Measurements from ENCODE around the gene GRHPR. TPM values are rescaled to one million over a fixed set of nuclear protein-coding genes. Genes with fewer than 3 reads are reported as not detected.

The GRHPR gene
- total and polyA plus RNA-seq, 2 of the 8 experiments (the other 6 are each of a cell fraction or from before 2014, with no cell fraction given) = 97.0 to 201 TPM

DNA sequence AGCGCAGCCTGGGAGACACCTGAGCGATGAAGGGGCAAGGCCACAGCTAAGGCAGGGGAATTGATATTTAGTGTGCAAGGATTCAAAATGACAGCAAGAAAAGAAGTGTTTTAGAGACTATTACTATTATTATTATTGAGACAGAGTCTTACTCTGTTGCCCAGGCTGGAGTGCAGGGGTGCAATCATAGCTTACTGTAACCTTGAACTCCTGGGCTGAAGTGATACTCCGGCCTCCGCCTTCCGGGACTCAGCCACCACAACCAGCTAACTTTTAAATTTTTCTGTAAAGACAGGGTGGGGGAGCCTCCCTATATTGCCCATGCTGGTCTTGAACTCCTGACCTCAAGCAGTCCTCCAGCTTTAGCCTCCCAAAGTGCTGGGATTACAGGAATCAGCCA, 3.3 kb upstream of the GRHPR start:
- H3K56ac ChIP-seq (replicated peaks; ENCODE audit: insufficient read length, low read depth, low read length) = no peak overlapping the region
- no peak overlapping the region for H3K4me3 ChIP-seq (ENCODE audit: extremely low read depth in 1 of 4, insufficient read depth in 2 of 4, low read depth in 3 of 4, low read length in 4 of 4)
- H3K14ac ChIP-seq (ENCODE audit: insufficient read length) = no peak overlapping the region
- peaks cover 11% of the 10 kb centered on the region for H3K79me1 ChIP-seq (ENCODE audit: low read depth, low read length)
- peaks cover 2 to 25% (median 16%) of the 10 kb centered on the region in 4 experiments for H3K4me1 ChIP-seq (replicated peaks in 1 of 4; ENCODE audit: control insufficient read depth in 3 of 4, insufficient read depth in 4 of 4, low read length in 3 of 4)
- FAIRE-seq = no peak
- no peak overlapping the region for H3K4ac ChIP-seq (replicated peaks; ENCODE audit: insufficient read length, low read depth, low read length)
- H4K8ac ChIP-seq (ENCODE audit: extremely low read depth, insufficient read depth, low read length) = no peak overlapping the region
- H2BK5ac ChIP-seq (ENCODE audit: low read depth, low read length) = no peak overlapping the region
- H2BK12ac ChIP-seq (ENCODE audit: low read depth, low read length) = no peak overlapping the region
- H3K27me3 ChIP-seq (replicated peaks in 1 of 4; ENCODE audit: control insufficient read depth in 3 of 4, extremely low read depth in 1 of 4, insufficient read depth in 3 of 4, low read length in 3 of 4) = no peaks in the 10 kb centered on the region
- no peak overlapping the region for H2BK20ac ChIP-seq (ENCODE audit: low read length)
- no peak overlapping the region for H2AK5ac ChIP-seq (ENCODE audit: low read depth, low read length)
- H3K23ac ChIP-seq (ENCODE audit: insufficient read length) = no peak overlapping the region
- H4K91ac ChIP-seq (replicated peaks; ENCODE audit: insufficient read length, low read length) = no peak overlapping the region
- no peak for DNase-seq (ENCODE audit: low read depth in 1 of 2, low spot score in 2 of 2)
- H3K4me2 ChIP-seq (ENCODE audit: insufficient read depth in 1 of 2, low read depth in 2 of 2, low read length in 2 of 2) = no peak overlapping the region
- H3K36me3 ChIP-seq (ENCODE audit: control insufficient read depth in 2 of 4, insufficient read depth in 4 of 4, low read length in 3 of 4) = 0 out of 8 replicates have a peak, but pooled peaks cover 0 to 3% (median 0%) of the 10 kb centered on the region in 4 experiments
- H2BK120ac ChIP-seq (replicated peaks; ENCODE audit: low read depth, low read length) = no peak overlapping the region
- peaks cover 0 to 16% of the 10 kb centered on the region in 2 experiments; a peak in 2 of 4 replicates for H3K79me2 ChIP-seq (ENCODE audit: control insufficient read depth in 1 of 2, insufficient read depth in 2 of 2, low read length in 2 of 2)
- no peak overlapping the region; the same call in 1 of the 2 replicates for H2BK15ac ChIP-seq (ENCODE audit: low read length)
- no peak overlapping the region for H3K18ac ChIP-seq (ENCODE audit: extremely low read depth, low read length)
- no peak overlapping the region for H4K5ac ChIP-seq (ENCODE audit: insufficient read length, low read depth, low read length)
- no peaks in the 10 kb centered on the region for H3K9me3 ChIP-seq (ENCODE audit: insufficient read depth in 2 of 2, low read depth in 1 of 2, low read length in 1 of 2)
- H3K23me2 ChIP-seq (ENCODE audit: low read depth, low read length) = peaks cover 2% of the 10 kb centered on the region; the same call in 1 of the 2 replicates
- peaks cover 0 to 3% of the 10 kb centered on the region in 2 experiments for H4K20me1 ChIP-seq (replicated peaks in 1 of 2; ENCODE audit: control insufficient read depth in 1 of 2, insufficient read depth in 2 of 2, low read length in 2 of 2)
- ChIA-PET CTCF (ENCODE audit: partially characterized antibody) (interaction anchor here (0.7 to 2.0 kb wide), 6 partner anchors 8 to 43 kb away, joined by 3 to 9 read pairs (median 3); no protein-coding TSS in a partner anchor), POLR2A (ENCODE audit: partially characterized antibody) (interaction anchor here (1.0 to 2.4 kb wide), 4 partner anchors 11 to 31 kb away, joined by 4 to 7 read pairs (median 6); no protein-coding TSS in a partner anchor)
- 85% methylated on average over 5 of the region's 5 CpGs; no CpG with 5 or more reads in 1 of the 2 experiments for WGBS, 2 experiments (ENCODE audit: extremely low coverage in 1 of 2, insufficient coverage in 1 of 2, insufficient read length in 1 of 2, insufficient replicate concordance in 2 of 2, low coverage in 1 of 2, low lambda C conversion rate in 2 of 2, missing lambda C conversion rate in 1 of 2)
- no peak overlapping the region for H3K9ac ChIP-seq (replicated peaks in 1 of 4; ENCODE audit: extremely low read depth in 1 of 4, low read depth in 3 of 4, low read length in 3 of 4)
- H3K27ac ChIP-seq (ENCODE audit: low read depth, low read length) = no peak overlapping the region
- no peak overlapping the region for H2AFZ ChIP-seq (ENCODE audit: low read length)
- TF ChIP-seq POLR2A (IDR thresholded peaks at IDR 0.05; ENCODE audit: control extremely low read depth in 1 of 2, low read depth in 2 of 2, low read length in 2 of 2) = no peak
- no peak for TF ChIP-seq RAD21 (IDR thresholded peaks at IDR 0.05 in 1 of 2, conservative IDR thresholded peaks at IDR 0.05 in 1 of 2; ENCODE audit: low read depth in 2 of 2, low read length in 2 of 2)
- no peak for TF ChIP-seq CBX8 (IDR thresholded peaks at IDR 0.05; ENCODE audit: borderline replicate concordance, low read depth, low read length)
- TF ChIP-seq EZH2 (IDR thresholded peaks at IDR 0.05; ENCODE audit: low read depth, low read length, severe bottlenecking) = no peak
- no peak for TF ChIP-seq HDAC6 (IDR thresholded peaks at IDR 0.05; ENCODE audit: low read depth, low read length)
- no peak for TF ChIP-seq PHF8 (conservative IDR thresholded peaks at IDR 0.05; ENCODE audit: low read depth, low read length)
- TF ChIP-seq POU5F1 (IDR thresholded peaks at IDR 0.05; ENCODE audit: low read depth, low read length) = no peak
- TF ChIP-seq KDM5A (IDR thresholded peaks at IDR 0.05; ENCODE audit: low read length) = no peak
- no peak for TF ChIP-seq TBP (IDR thresholded peaks at IDR 0.05; ENCODE audit: low read depth, low read length)
- TF ChIP-seq RXRA (IDR thresholded peaks at IDR 0.05; ENCODE audit: insufficient read depth, low read depth, low read length) = no peak
- TF ChIP-seq GABPA (IDR thresholded peaks at IDR 0.05; ENCODE audit: borderline replicate concordance, insufficient read depth, low read length) = no peak
- no peak for TF ChIP-seq TEAD4 (IDR thresholded peaks at IDR 0.05; ENCODE audit: low read depth, low read length)
- TF ChIP-seq KDM1A (IDR thresholded peaks at IDR 0.05; ENCODE audit: borderline replicate concordance, low read length) = no peak
- TF ChIP-seq SP2 (IDR thresholded peaks at IDR 0.05; ENCODE audit: low read length) = no peak
- no peak for TF ChIP-seq CEBPB (IDR thresholded peaks at IDR 0.05; ENCODE audit: low read depth, low read length)

Data from H1 (cell line).